Measurements from ENCODE around the gene SLC26A1. TPM values are rescaled to one million over a fixed set of nuclear protein-coding genes. Genes with fewer than 3 reads are reported as not detected.
A peak's percentile ranks its signal among the peaks of the same experiment; 100 is the strongest.

The SLC26A1 gene
- total RNA-seq, 2 donors from 2014 or later = 1.6 TPM

DNA sequence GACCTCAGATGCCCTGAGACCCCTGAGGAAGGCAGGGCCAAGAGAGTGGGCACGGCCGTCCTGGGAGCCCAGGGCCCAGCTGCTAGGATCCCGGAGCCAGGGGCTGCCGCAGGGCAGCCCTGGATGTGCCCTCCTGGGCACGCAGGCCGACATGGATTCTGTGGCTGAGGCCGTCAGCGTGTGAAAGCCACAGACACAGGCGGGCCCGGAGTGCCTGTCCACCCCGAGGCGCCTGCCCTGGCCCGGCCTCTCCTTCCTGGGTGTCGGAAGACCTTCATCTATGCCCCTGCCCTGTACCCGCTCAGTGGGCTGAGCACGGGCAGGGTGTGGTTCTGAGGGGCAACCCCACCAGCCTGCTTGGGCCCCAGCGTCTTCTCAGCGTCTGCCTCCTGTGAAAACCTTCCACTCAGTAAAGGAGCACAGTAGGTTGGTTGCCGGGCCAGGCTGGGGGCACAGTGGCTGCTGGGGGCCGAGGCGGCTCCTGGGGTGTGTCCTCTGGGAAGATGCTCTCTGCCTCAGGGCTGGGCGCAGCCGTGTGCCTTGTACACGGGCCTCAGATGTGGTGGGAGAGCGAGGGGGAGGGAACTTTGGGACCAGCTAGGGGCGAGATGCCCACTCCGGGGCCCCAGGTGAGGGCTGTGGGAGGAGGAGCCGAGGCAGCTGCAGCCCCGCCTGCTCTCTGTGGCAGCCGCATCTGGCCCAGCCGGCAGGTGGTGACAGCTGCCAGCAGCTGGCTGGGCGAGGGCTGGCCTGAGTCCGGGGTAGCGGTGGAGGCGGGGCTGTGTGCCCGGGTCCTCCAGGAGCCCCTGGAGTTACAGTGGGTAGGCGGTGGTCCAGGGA, 39.0 kb upstream of the SLC26A1 start:
- H3K27me3 ChIP-seq = no peaks in the 10 kb centered on the region
- no peak overlapping the region for H3K27ac ChIP-seq
- H3K4me3 ChIP-seq = no peak overlapping the region
- DNase-seq = peak in 1 of 4 donors; percentile 55
- H3K4me1 ChIP-seq = peaks cover 23% of the 10 kb centered on the region
- WGBS, 2 donors = 20 to 48% methylated on average over 2 to 34 of the region's 37 CpGs
- intact Hi-C loops (cut with DNase I) = no loop called here
- ATAC-seq = no peak
- TF ChIP-seq POLR2A (IDR thresholded peaks at IDR 0.05) = no peak
- TF ChIP-seq, protein P1, sequence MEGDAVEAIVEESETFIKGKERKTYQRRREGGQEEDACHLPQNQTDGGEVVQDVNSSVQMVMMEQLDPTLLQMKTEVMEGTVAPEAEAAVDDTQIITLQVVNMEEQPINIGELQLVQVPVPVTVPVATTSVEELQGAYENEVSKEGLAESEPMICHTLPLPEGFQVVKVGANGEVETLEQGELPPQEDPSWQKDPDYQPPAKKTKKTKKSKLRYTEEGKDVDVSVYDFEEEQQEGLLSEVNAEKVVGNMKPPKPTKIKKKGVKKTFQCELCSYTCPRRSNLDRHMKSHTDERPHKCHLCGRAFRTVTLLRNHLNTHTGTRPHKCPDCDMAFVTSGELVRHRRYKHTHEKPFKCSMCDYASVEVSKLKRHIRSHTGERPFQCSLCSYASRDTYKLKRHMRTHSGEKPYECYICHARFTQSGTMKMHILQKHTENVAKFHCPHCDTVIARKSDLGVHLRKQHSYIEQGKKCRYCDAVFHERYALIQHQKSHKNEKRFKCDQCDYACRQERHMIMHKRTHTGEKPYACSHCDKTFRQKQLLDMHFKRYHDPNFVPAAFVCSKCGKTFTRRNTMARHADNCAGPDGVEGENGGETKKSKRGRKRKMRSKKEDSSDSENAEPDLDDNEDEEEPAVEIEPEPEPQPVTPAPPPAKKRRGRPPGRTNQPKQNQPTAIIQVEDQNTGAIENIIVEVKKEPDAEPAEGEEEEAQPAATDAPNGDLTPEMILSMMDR (IDR thresholded peaks at IDR 0.05) = peak in 3 of 7 experiments; percentile 15 to 24 (median 22)
- no peaks in the 10 kb centered on the region for H3K9me3 ChIP-seq
- H3K36me3 ChIP-seq (replicated peaks in 1 of 2; ENCODE audit: insufficient read depth in 1 of 2, low read depth in 2 of 2) = no peaks in the 10 kb centered on the region

DNA sequence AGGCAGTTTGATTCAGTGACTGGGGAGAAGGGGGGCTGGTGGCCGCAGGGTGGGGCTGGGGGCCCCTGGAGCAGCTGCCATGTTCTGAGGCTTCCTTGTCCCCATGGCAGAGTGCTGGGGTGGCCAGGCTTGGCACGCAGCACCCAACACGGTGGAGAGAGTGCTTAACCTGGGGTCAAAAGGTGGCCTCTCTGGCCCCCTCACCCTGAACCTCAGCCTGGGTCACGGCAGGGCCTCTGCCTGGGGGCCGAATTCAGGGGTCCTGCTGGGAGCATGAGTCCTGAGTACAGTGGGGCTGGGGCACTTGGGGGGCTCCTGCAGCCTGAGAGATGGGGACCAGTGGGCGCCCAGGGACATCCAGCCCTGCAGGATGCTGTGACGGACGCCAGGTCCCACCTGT, 38.1 kb upstream of the SLC26A1 start:
- TF ChIP-seq, protein P1 (IDR thresholded peaks at IDR 0.05) = no peak
- TF ChIP-seq POLR2A (IDR thresholded peaks at IDR 0.05) = no peak
- H3K27ac ChIP-seq = no peak overlapping the region
- intact Hi-C loops (cut with DNase I) = no loop called here
- no peaks in the 10 kb centered on the region for H3K27me3 ChIP-seq
- no peaks in the 10 kb centered on the region for H3K36me3 ChIP-seq (replicated peaks in 1 of 2; ENCODE audit: insufficient read depth in 1 of 2, low read depth in 2 of 2)
- H3K4me1 ChIP-seq = peaks cover 28% of the 10 kb centered on the region
- H3K9me3 ChIP-seq = no peaks in the 10 kb centered on the region
- WGBS, 2 donors = 67 to 82% methylated on average over 1 to 8 of the region's 8 CpGs
- H3K4me3 ChIP-seq = no peak overlapping the region
- ATAC-seq (no peak), DNase-seq (no peak)

DNA sequence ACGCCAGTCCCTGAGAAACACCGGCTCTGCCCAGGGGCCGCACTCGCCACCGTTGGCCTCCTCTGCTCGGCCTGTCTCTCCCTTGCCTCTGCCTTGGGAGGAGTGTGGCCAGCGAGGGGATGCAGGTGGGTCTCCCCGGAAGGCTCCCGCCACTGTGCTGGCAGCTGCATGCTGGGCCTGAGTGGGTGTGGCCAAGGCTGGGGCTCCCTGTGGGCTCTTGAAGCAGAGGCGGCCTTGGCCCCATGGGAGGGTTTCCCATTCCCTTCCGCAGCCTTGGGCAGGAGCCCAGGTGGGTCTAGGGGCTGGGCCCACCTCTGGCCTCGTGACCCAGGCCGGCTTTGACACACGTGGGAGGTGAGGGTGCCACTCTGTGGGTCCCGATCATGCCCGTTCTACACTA, 37.4 kb upstream of the SLC26A1 start:
- ATAC-seq (no peak), DNase-seq (peak in 2 of 4 donors; percentile 52 to 58)
- Histone ChIP-seq H3K27ac (no peak overlapping the region), H3K36me3 (replicated peaks in 1 of 2; ENCODE audit: insufficient read depth in 1 of 2, low read depth in 2 of 2) (no peaks in the 10 kb centered on the region), H3K9me3 (no peaks in the 10 kb centered on the region), H3K4me1 (peaks cover 34% of the 10 kb centered on the region), H3K4me3 (no peak overlapping the region), H3K27me3 (no peaks in the 10 kb centered on the region)
- no peak for TF ChIP-seq POLR2A (IDR thresholded peaks at IDR 0.05)
- TF ChIP-seq, protein P1 (IDR thresholded peaks at IDR 0.05) = no peak
- intact Hi-C loops (cut with DNase I) = no loop called here
- 48 to 65% methylated on average over 12 to 16 of the region's 16 CpGs for WGBS, 2 donors

DNA sequence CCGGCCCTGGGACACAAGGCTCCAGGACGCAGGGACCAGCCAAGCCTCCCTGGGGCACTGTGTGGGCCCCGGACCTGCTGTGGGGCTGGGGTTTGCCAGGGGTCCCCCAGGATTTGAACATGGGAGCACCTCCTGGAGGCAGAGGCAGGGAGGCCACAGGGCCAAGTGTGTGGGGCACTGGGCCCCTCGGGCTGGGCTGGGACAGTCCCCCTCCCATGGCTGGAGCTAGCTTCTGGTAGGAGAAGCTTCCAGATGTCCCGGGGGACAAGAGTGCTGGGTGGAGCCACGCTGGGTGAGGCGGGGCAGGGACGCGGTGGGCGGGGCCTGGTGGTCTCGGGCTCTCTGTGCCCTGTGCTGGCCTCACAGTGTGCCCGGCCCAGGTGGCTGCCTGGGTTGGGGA, 36.8 kb upstream of the SLC26A1 start:
- DNase-seq (peak in 1 of 4 donors; percentile 42), ATAC-seq (no peak)
- H3K36me3 ChIP-seq (replicated peaks in 1 of 2; ENCODE audit: insufficient read depth in 1 of 2, low read depth in 2 of 2) = peaks cover 0 to 2% of the 10 kb centered on the region in 2 donors
- H3K27me3 ChIP-seq = no peaks in the 10 kb centered on the region
- no peak overlapping the region for H3K27ac ChIP-seq
- H3K4me3 ChIP-seq = no peak overlapping the region
- H3K9me3 ChIP-seq = no peaks in the 10 kb centered on the region
- TF ChIP-seq, protein P1 (IDR thresholded peaks at IDR 0.05) = no peak
- TF ChIP-seq POLR2A (IDR thresholded peaks at IDR 0.05) = no peak
- H3K4me1 ChIP-seq = peaks cover 29% of the 10 kb centered on the region
- intact Hi-C loops (cut with DNase I) = no loop called here
- WGBS, 2 donors = 51 to 73% methylated on average over 2 to 10 of the region's 12 CpGs

DNA sequence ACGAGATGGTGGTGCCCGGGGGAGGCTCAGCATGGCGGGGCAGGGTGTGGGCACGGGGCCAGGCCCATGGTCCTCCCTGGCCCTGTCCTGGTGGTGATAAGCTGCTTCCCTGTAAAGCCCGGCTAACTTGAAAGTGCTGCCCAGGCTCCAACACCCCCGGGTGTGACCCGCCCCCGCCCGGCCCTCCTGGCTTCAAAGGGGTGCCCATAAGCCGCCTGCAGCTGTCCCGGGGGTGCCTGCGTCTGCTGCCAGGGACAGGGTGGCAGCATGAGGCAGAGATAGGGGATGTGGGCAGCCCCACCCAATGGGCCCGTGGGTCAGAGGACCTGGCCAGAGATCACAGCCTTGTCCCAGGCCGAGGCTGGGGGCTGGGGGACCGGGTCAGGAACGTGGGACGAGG, 36.3 kb upstream of the SLC26A1 start:
- no peak for TF ChIP-seq POLR2A (IDR thresholded peaks at IDR 0.05)
- TF ChIP-seq, protein P1 (IDR thresholded peaks at IDR 0.05) = no peak
- Histone ChIP-seq H3K9me3 (no peaks in the 10 kb centered on the region), H3K36me3 (replicated peaks in 1 of 2; ENCODE audit: insufficient read depth in 1 of 2, low read depth in 2 of 2) (peaks cover 1 to 2% of the 10 kb centered on the region in 2 donors), H3K4me3 (no peak overlapping the region), H3K27ac (no peak overlapping the region), H3K4me1 (peaks cover 25% of the 10 kb centered on the region), H3K27me3 (no peaks in the 10 kb centered on the region)
- intact Hi-C loops (cut with DNase I) = no loop called here
- ATAC-seq (no peak), DNase-seq (no peak)
- 41 to 47% methylated on average over 7 to 12 of the region's 17 CpGs for WGBS, 2 donors

Measured in body of pancreas (tissue), 4 donors.